ENCODE results near the gene RPS23. TPM values are rescaled to one million over a fixed set of nuclear protein-coding genes. Genes with fewer than 3 reads are reported as not detected.
"Not testable (repeated sequence)": the region's sequence is repeated elsewhere in the genome, so short reads cannot be mapped to it uniquely, and the experiment has no call there.

Gene RPS23
- total RNA-seq, 1 donor from 2014 or later: 2,350 TPM

- Mint-ChIP-seq H3K9me3 (ENCODE audit: unreplicated experiment) (no peaks in the 10 kb centered on the region), H3K4me1 (ENCODE audit: unreplicated experiment) (peaks cover 7% of the 10 kb centered on the region), H3K36me3 (ENCODE audit: low read depth, unreplicated experiment) (peaks cover 30% of the 10 kb centered on the region), H3K4me3 (ENCODE audit: unreplicated experiment) (no peak overlapping the region), H3K27me3 (ENCODE audit: unreplicated experiment) (peaks cover 11% of the 10 kb centered on the region), H3K27ac (ENCODE audit: unreplicated experiment) (no peak overlapping the region)
- no peak for DNase-seq (ENCODE audit: low spot score)
- TF ChIP-seq CTCF (IDR thresholded peaks at IDR 0.05; ENCODE audit: unreplicated experiment): no peak
These were observed 2.9 kb downstream of the RPS23 start for GRCh38 chr5:82275216-82275664.

- Mint-ChIP-seq H3K36me3 (ENCODE audit: low read depth, unreplicated experiment) (peaks cover 34% of the 10 kb centered on the region), H3K27me3 (ENCODE audit: unreplicated experiment) (peaks cover 11% of the 10 kb centered on the region), H3K4me3 (ENCODE audit: unreplicated experiment) (peak overlapping the region; percentile 71), H3K9me3 (ENCODE audit: unreplicated experiment) (no peaks in the 10 kb centered on the region), H3K27ac (ENCODE audit: unreplicated experiment) (no peak overlapping the region), H3K4me1 (ENCODE audit: unreplicated experiment) (peaks cover 7% of the 10 kb centered on the region)
- TF ChIP-seq CTCF (IDR thresholded peaks at IDR 0.05; ENCODE audit: unreplicated experiment): no peak
- DNase-seq (ENCODE audit: low spot score): no peak
These were observed 3.6 kb downstream of the RPS23 start for GRCh38 chr5:82274343-82275211.

- H3K9me3 Mint-ChIP-seq (ENCODE audit: unreplicated experiment); DNase-seq (ENCODE audit: low spot score); H3K4me1 Mint-ChIP-seq (ENCODE audit: unreplicated experiment); H3K27me3 Mint-ChIP-seq (ENCODE audit: unreplicated experiment); H3K4me3 Mint-ChIP-seq (ENCODE audit: unreplicated experiment): not testable (repeated sequence)
- Mint-ChIP-seq H3K36me3 (ENCODE audit: low read depth, unreplicated experiment) (peaks cover 45% of the 10 kb centered on the region), H3K27ac (ENCODE audit: unreplicated experiment) (peak overlapping the region; percentile 61)
These were observed 4.7 kb downstream of the RPS23 start for GRCh38 chr5:82273426-82273825.

GRCh38 chr5:82272571-82273356 lies 5.4 kb downstream of the RPS23 start:
- not testable (repeated sequence) for DNase-seq (ENCODE audit: low spot score); H3K4me1 Mint-ChIP-seq (ENCODE audit: unreplicated experiment); H3K27me3 Mint-ChIP-seq (ENCODE audit: unreplicated experiment); H3K4me3 Mint-ChIP-seq (ENCODE audit: unreplicated experiment); H3K9me3 Mint-ChIP-seq (ENCODE audit: unreplicated experiment)
- Mint-ChIP-seq H3K36me3 (ENCODE audit: low read depth, unreplicated experiment) (peaks cover 49% of the 10 kb centered on the region), H3K27ac (ENCODE audit: unreplicated experiment) (peak overlapping the region; percentile 61)

GRCh38 chr5:82269363-82269762 lies 8.8 kb downstream of the RPS23 start:
- not testable (repeated sequence) for H3K27ac Mint-ChIP-seq (ENCODE audit: unreplicated experiment); DNase-seq (ENCODE audit: low spot score); H3K4me1 Mint-ChIP-seq (ENCODE audit: unreplicated experiment); H3K27me3 Mint-ChIP-seq (ENCODE audit: unreplicated experiment); H3K4me3 Mint-ChIP-seq (ENCODE audit: unreplicated experiment); H3K9me3 Mint-ChIP-seq (ENCODE audit: unreplicated experiment)
- H3K36me3 Mint-ChIP-seq (ENCODE audit: low read depth, unreplicated experiment): peaks cover 35% of the 10 kb centered on the region

GRCh38 chr5:82267297-82267933 lies 10.7 kb downstream of the RPS23 start:
- H3K36me3 Mint-ChIP-seq (ENCODE audit: low read depth, unreplicated experiment): peaks cover 29% of the 10 kb centered on the region
- DNase-seq (ENCODE audit: low spot score); H3K9me3 Mint-ChIP-seq (ENCODE audit: unreplicated experiment); H3K27ac Mint-ChIP-seq (ENCODE audit: unreplicated experiment); H3K4me1 Mint-ChIP-seq (ENCODE audit: unreplicated experiment); H3K4me3 Mint-ChIP-seq (ENCODE audit: unreplicated experiment); H3K27me3 Mint-ChIP-seq (ENCODE audit: unreplicated experiment): not testable (repeated sequence)
